A549 (cell line): Measurements from ENCODE around the gene C5orf15.

ENCODE experiments used
- CTCF ChIP-seq: fragments of >200 bp; sonication (Bioruptor Twin); formaldehyde crosslinking; IDR thresholded peaks from 3 replicates; pipeline ENCODE4 v1.5.1; 2016
- E2F6 ChIP-seq: IDR thresholded peaks from 2 replicates; pipeline ENCODE4 v1.6.1; 2012; ENCODE audit warnings: low read depth, borderline replicate concordance
- EP300 ChIP-seq, 2 experiments: fragments of >200 bp; sonication (Bioruptor Twin); formaldehyde crosslinking; IDR thresholded peaks; 2 replicates in 1 of 2; 3 replicates in 1 of 2; pipeline ENCODE4 v1.6.1; 2016 to 2017
- KDM1A ChIP-seq: fragments of 200-600 bp; sonication (generic); IDR thresholded peaks from 2 replicates; pipeline ENCODE4 v1.6.1; 2016; ENCODE audit warnings: low read depth, mild to moderate bottlenecking
- MAZ ChIP-seq: fragments of 150-350 bp; IDR thresholded peaks from 2 replicates; pipeline ENCODE4 v1.6.1; 2014; ENCODE audit warnings: antibody characterized with exemption, low read depth, low read length, borderline replicate concordance
- NR3C1 ChIP-seq: fragments of >200 bp; sonication (Bioruptor Twin); formaldehyde crosslinking; IDR thresholded peaks from 3 replicates; pipeline ENCODE4 v1.6.1; 2017
- POLR2A ChIP-seq: IDR thresholded peaks from 2 replicates; pipeline ENCODE4 v1.6.1; 2012; ENCODE audit warnings: mild to moderate bottlenecking, low read length
- RAD21 ChIP-seq, 2 experiments: fragments of >200 bp in 1 of 2; sonication (Bioruptor Twin) in 1 of 2; formaldehyde crosslinking in 1 of 2; IDR thresholded peaks in 1 of 2; conservative IDR thresholded peaks in 1 of 2; 2 replicates in 1 of 2; 3 replicates in 1 of 2; pipeline ENCODE4 v1.6.1; 2012 to 2018; ENCODE audit warnings: inconsistent platforms in 1 of 2
- SMC3 ChIP-seq: fragments of >200 bp; sonication (Bioruptor Twin); formaldehyde crosslinking; IDR thresholded peaks from 3 replicates; pipeline ENCODE4 v1.6.1; 2018; ENCODE audit warnings: inconsistent platforms
- TFCP2L1 ChIP-seq: fragments of 250-450 bp; sonication (Bioruptor Pico); IDR thresholded peaks from 2 replicates; pipeline ENCODE4 v1.5.0; 2021; ENCODE audit warnings: mild to moderate bottlenecking
- USF2 ChIP-seq: fragments of 450-650 bp; IDR thresholded peaks from 2 replicates; pipeline ENCODE4 v1.6.1; 2014; ENCODE audit warnings: antibody characterized with exemption

- TF ChIP-seq CTCF (no peak), SMC3 (no peak), TFCP2L1 (CRISPR knock-in tag) (no peak), POLR2A (no peak), EP300 (IDR thresholded peaks at IDR 0.05) (no peak), NR3C1 (no peak), RAD21 (conservative IDR thresholded peaks at IDR 0.05 in 1 of 2, IDR thresholded peaks at IDR 0.05 in 1 of 2) (no peak), USF2 (no peak), MAZ (no peak), E2F6 (no peak), KDM1A (no peak)
Measured at GRCh38 chr5:133963493-133964128, 4.8 kb downstream of the C5orf15 start.
